Pancreas (tissue), 10 donors: ENCODE data around the gene FNDC3B. TPM values are rescaled to one million over a fixed set of nuclear protein-coding genes. Genes with fewer than 3 reads are reported as not detected.
A peak's percentile ranks its signal among the peaks of the same experiment; 100 is the strongest.

Experiments
- ATAC-seq, 4 donors: fragments of 200-7000 bp; cut with Tn5 transposase; one replicate each; pipeline versions ENCODE4 v1.8.0 to v1.9.1; 2020; ENCODE audit warnings: mild to moderate bottlenecking in 4 of 4, moderate library complexity in 4 of 4
- DNase-seq, 6 donors: peaks; one replicate each; pipeline ENCODE4 v3.0.0-alpha.2; 2020
- FAIRE-seq: peaks from 2 replicates; lab custom pipeline; 2012; peaks lifted over from hg19 to GRCh38; lab: Jason Lieb, UNC
- H3K27ac ChIP-seq, 4 donors: fragments of 200-600 bp; sonication (generic); 1 replicate in 3 of 4; 2 replicates in 1 of 4; pipeline versions ENCODE4 v1.5.0 to v1.8.0; 2020
- H3K27me3 ChIP-seq, 4 donors: fragments of 200-600 bp; one replicate each; pipeline ENCODE4 v1.8.0; 2021
- H3K36me3 ChIP-seq, 3 donors: fragments of 200-600 bp; sonication (generic) in 1 of 3; one replicate each; pipeline versions ENCODE4 v1.5.0 to v1.8.0; 2020 to 2021
- H3K4me1 ChIP-seq, 3 donors: fragments of 200-600 bp; one replicate each; pipeline ENCODE4 v1.8.0; 2021
- H3K4me3 ChIP-seq, 4 donors: fragments of 200-600 bp; sonication (generic) in 2 of 4; one replicate each; pipeline versions ENCODE4 v1.5.0 to v1.8.0; 2020 to 2021
- H3K9me3 ChIP-seq, 4 donors: fragments of 200-600 bp; one replicate each; pipeline ENCODE4 v1.8.0; 2021
- CTCF ChIP-seq, 4 donors: fragments of 200-600 bp; sonication (generic) in 3 of 4; IDR thresholded peaks; one replicate each; pipeline versions ENCODE4 v1.5.0 to v1.8.0; 2021; ENCODE audit warnings: antibody characterized with exemption in 4 of 4
- WGBS, 2 donors: extraction: QIAGEN DNeasy Blood & Tissue Kit; methylation state at CpG; one replicate each; pipeline ENCODE4 v1.1.7; 2013; 5-methylcytosine and 5-hydroxymethylcytosine counted together
- intact Hi-C, 3 donors: fragments of 100-400 bp; cut with DNase I; formaldehyde crosslinking; loops; one replicate each; pipeline versions ENCODE4 v1.11.1 to v1.14.2; 2022
- polyA plus RNA-seq, 2 donors: library from polyadenylated mRNA; stranded (reverse); fragments of 200-250 nt; gene quantifications; one replicate each; pipeline ENCODE4 v1.2.3, GENCODE V29; 2013
- total RNA-seq, 6 donors: library from RNA; stranded (reverse); fragmentation: NEBNext Ultra II Directional in 4 of 6; extraction: Animal tissue kit (Norgen Biotek cat#: 25700) in 4 of 6; gene quantifications; one replicate each; pipeline versions ENCODE4 v1.2.1 to v1.2.4, GENCODE V29; 2021 to 2023
- donor health status: healthy with polysubstance abuse.
- donor health status: DM: no; HTN: no; CAD: no; lungs with moderate emphysema.
- donor health status: DM: no; HTN: no; CAD: no.
- donor health status: control.
- donor health status: control.
- donor health status: Bipolar disorder and iron deficiency.
- donor health status: DM: yes; HTN: yes; CAD: no.
- donor health status: DM: no; HTN: no; CAD: no.
- donor health status: DM: no; HTN: no; CAD: no.
- donor health status: DM: yes; HTN: yes; CAD: no.

FNDC3B gene
- total and polyA plus RNA-seq, 8 donors = 9.3 to 126 (median 73.2) TPM

- no peak for FAIRE-seq
- H3K27ac ChIP-seq = peak overlapping the region in 3 of 4 donors; percentile 63 to 96 (median 80)
These were observed 115.6 kb downstream of the FNDC3B start for GRCh38 chr3:172154768-172155664.

GRCh38 chr3:172155897-172156585, 116.7 kb downstream of the FNDC3B start:
- H3K4me1 ChIP-seq = peaks cover 24 to 65% (median 42%) of the 10 kb centered on the region in 3 donors
- 22 to 23% methylated on average over 8 of the region's 8 CpGs for WGBS, 2 donors
- FAIRE-seq = no peak

More at GRCh38 chr3:172154768-172155664, 115.6 kb downstream of the FNDC3B start:
- no peak for TF ChIP-seq CTCF (IDR thresholded peaks at IDR 0.05)
- H3K36me3 ChIP-seq = no peaks in the 10 kb centered on the region
- intact Hi-C loops = no loop called here
- DNase-seq = no peak
- H3K27me3 ChIP-seq = no peaks in the 10 kb centered on the region
- no peaks in the 10 kb centered on the region for H3K9me3 ChIP-seq
- WGBS, 2 donors = 72 to 80% methylated on average over 6 of the region's 6 CpGs
- no peak for ATAC-seq
- H3K4me1 ChIP-seq = peaks cover 24 to 64% (median 43%) of the 10 kb centered on the region in 3 donors
- H3K4me3 ChIP-seq = no peak overlapping the region

DNA sequence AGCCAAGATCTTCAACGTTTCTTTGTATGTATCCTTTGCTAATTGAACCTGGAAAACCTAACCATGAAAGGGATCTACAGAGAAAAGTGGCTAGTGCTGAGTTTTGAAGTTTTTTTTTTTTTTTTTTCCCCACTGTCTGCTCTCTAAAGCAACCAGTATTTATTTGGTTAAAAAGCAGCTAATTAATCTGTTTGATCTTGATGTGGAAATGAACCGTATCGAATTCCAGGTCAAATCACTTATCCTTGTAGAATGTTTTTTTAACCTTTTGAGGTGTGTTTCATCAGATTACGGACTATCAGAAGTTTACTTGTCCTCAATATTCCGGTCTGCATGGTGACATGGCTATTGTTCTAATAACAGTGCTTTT, 117.2 kb downstream of the FNDC3B start:
- intact Hi-C loops = no loop called here
- TF ChIP-seq CTCF (IDR thresholded peaks at IDR 0.05) = no peak
- no peaks in the 10 kb centered on the region for H3K9me3 ChIP-seq
- H3K4me1 ChIP-seq = peaks cover 24 to 65% (median 37%) of the 10 kb centered on the region in 3 donors
- no peaks in the 10 kb centered on the region for H3K36me3 ChIP-seq
- 15 to 17% methylated on average over 5 of the region's 5 CpGs for WGBS, 2 donors
- H3K27ac ChIP-seq = peak overlapping the region in 2 of 4 donors; percentile 58 to 96
- FAIRE-seq (no peak), DNase-seq (no peak), ATAC-seq (no peak)
- H3K4me3 ChIP-seq = no peak overlapping the region
- no peaks in the 10 kb centered on the region for H3K27me3 ChIP-seq

More at GRCh38 chr3:172155897-172156585, 116.7 kb downstream of the FNDC3B start:
- Histone ChIP-seq H3K27me3 (no peaks in the 10 kb centered on the region), H3K36me3 (no peaks in the 10 kb centered on the region), H3K9me3 (no peaks in the 10 kb centered on the region), H3K4me3 (no peak overlapping the region), H3K27ac (peak overlapping the region in 2 of 4 donors; percentile 58 to 96)
- intact Hi-C loops = no loop called here
- DNase-seq (peak; percentile 68 to 78 (median 71)), ATAC-seq (peak; percentile 56 to 75 (median 72))
- no peak for TF ChIP-seq CTCF (IDR thresholded peaks at IDR 0.05)

GRCh38 chr3:172157564-172158258, 118.3 kb downstream of the FNDC3B start:
- no peak overlapping the region for H3K27ac ChIP-seq
- no peak for FAIRE-seq
- H3K4me1 ChIP-seq = peaks cover 19 to 53% (median 30%) of the 10 kb centered on the region in 3 donors
- intact Hi-C loops = no loop called here
- no peaks in the 10 kb centered on the region for H3K36me3 ChIP-seq
- no peaks in the 10 kb centered on the region for H3K9me3 ChIP-seq
- no peak for ATAC-seq
- TF ChIP-seq CTCF (IDR thresholded peaks at IDR 0.05) = no peak
- H3K4me3 ChIP-seq = no peak overlapping the region
- WGBS, 2 donors = 75 to 79% methylated on average over 3 of the region's 3 CpGs
- H3K27me3 ChIP-seq = no peaks in the 10 kb centered on the region
- DNase-seq = no peak
